Dermis blood vessel endothelial cell (primary cell): Measurements from ENCODE around the gene MAN2B2. TPM values are rescaled to one million over a fixed set of nuclear protein-coding genes. Genes with fewer than 3 reads are reported as not detected.

Experiments
- DNase-seq: peaks from one replicate; pipeline ENCODE4 v3.0.0; 2010
- total RNA-seq: library from RNA; depleted of rRNA; stranded (reverse); fragments of >200 nt; gene quantifications from 2 replicates; pipeline ENCODE4 v1.2.3, GENCODE V29; 2014

Gene MAN2B2
- total RNA-seq, 1 donor from 2014 or later: 12.3 TPM

- no peak for DNase-seq
These were observed 21.0 kb downstream of the MAN2B2 start for GRCh38 chr4:6595897-6596537.

- DNase-seq: no peak
These were observed 22.0 kb downstream of the MAN2B2 start for GRCh38 chr4:6596948-6597347.

- DNase-seq: no peak
These were observed 23.1 kb downstream of the MAN2B2 start for GRCh38 chr4:6598127-6598526.

GRCh38 chr4:6598641-6599040, 23.7 kb downstream of the MAN2B2 start:
- no peak for DNase-seq

GRCh38 chr4:6601661-6602250, 26.8 kb downstream of the MAN2B2 start:
- DNase-seq: no peak

GRCh38 chr4:6602289-6602688, 27.3 kb downstream of the MAN2B2 start:
- no peak for DNase-seq

GRCh38 chr4:6603128-6603527, 28.1 kb downstream of the MAN2B2 start:
- no peak for DNase-seq

GRCh38 chr4:6605114-6605513, 30.1 kb downstream of the MAN2B2 start:
- no peak for DNase-seq

GRCh38 chr4:6605605-6606004, 30.6 kb downstream of the MAN2B2 start:
- DNase-seq: no peak

GRCh38 chr4:6606465-6607235, 31.7 kb downstream of the MAN2B2 start:
- DNase-seq: no peak

GRCh38 chr4:6607368-6608055, 32.5 kb downstream of the MAN2B2 start:
- DNase-seq: no peak

- DNase-seq: no peak
These were observed 33.9 kb downstream of the MAN2B2 start for GRCh38 chr4:6608758-6609414.

- DNase-seq: no peak
These were observed 34.6 kb downstream of the MAN2B2 start for GRCh38 chr4:6609415-6610079.

- DNase-seq: no peak
These were observed 36.0 kb downstream of the MAN2B2 start for GRCh38 chr4:6610856-6611430.

- DNase-seq: no peak
These were observed 38.1 kb downstream of the MAN2B2 start for GRCh38 chr4:6612961-6613675.

GRCh38 chr4:6613676-6614651, 39.0 kb downstream of the MAN2B2 start:
- DNase-seq: no peak

- no peak for DNase-seq
These were observed 39.8 kb downstream of the MAN2B2 start for GRCh38 chr4:6614701-6615230.

GRCh38 chr4:6616087-6616995, 41.4 kb downstream of the MAN2B2 start:
- DNase-seq: no peak

- no peak for DNase-seq
These were observed 42.3 kb downstream of the MAN2B2 start for GRCh38 chr4:6617246-6617645.
